NB4 (cell line): ENCODE data around the gene SLC36A2.
"Not testable (repeated sequence)": the region's sequence is repeated elsewhere in the genome, so short reads cannot be mapped to it uniquely, and the experiment has no call there.

Experiments
- DNase-seq: peaks from one replicate; pipeline ENCODE4 v3.0.0; 2010; ENCODE audit warnings: low read depth
- H3K4me3 ChIP-seq: one replicate; pipeline ENCODE4 v1.5.1; 2011; ENCODE audit warnings: mild to moderate bottlenecking, low read depth, low read length, moderate library complexity
- CTCF ChIP-seq: IDR thresholded peaks from one replicate; pipeline ENCODE4 v1.5.1; 2012; ENCODE audit warnings: low read depth, low read length
- MAX ChIP-seq: IDR thresholded peaks from 2 replicates; pipeline ENCODE4 v1.6.1; 2011; ENCODE audit warnings: low read depth, low read length
- MYC ChIP-seq: IDR thresholded peaks from 2 replicates; pipeline ENCODE4 v1.6.1; 2011; ENCODE audit warnings: low read depth, low read length
- POLR2A ChIP-seq: IDR thresholded peaks from 2 replicates; pipeline ENCODE4 v1.6.1; 2011; ENCODE audit warnings: mild to moderate bottlenecking; ENCODE audit not compliant: insufficient read length; ENCODE audit errors: extremely low read depth

The SLC36A2 gene

GRCh38 chr5:151313357-151313756, 34.0 kb downstream of the SLC36A2 start:
- H3K4me3 ChIP-seq: no peak overlapping the region
- no peak for DNase-seq
- no peak for TF ChIP-seq CTCF

GRCh38 chr5:151312756-151313324, 34.5 kb downstream of the SLC36A2 start:
- TF ChIP-seq CTCF (no peak), POLR2A (no peak), MAX (no peak), MYC (no peak)
- H3K4me3 ChIP-seq: no peak overlapping the region
- no peak for DNase-seq

GRCh38 chr5:151310932-151311331, 36.4 kb downstream of the SLC36A2 start:
- no peak for DNase-seq
- H3K4me3 ChIP-seq: no peak overlapping the region
- no peak for TF ChIP-seq MYC
- no peak for TF ChIP-seq POLR2A
- no peak for TF ChIP-seq CTCF
- TF ChIP-seq MAX: no peak

- DNase-seq, H3K4me3 ChIP-seq: not testable (repeated sequence)
Observed at GRCh38 chr5:151309821-151310220, 37.5 kb downstream of the SLC36A2 start.

- not testable (repeated sequence) for H3K4me3 ChIP-seq, DNase-seq
Observed at GRCh38 chr5:151309266-151309665, 38.1 kb downstream of the SLC36A2 start.

- TF ChIP-seq POLR2A: no peak
- no peak for TF ChIP-seq MAX
- H3K4me3 ChIP-seq: no peak within 1 kb of the TSS
- DNase-seq: no peak
Observed at GRCh38 chr5:151303666-151304065, 43.7 kb downstream of the SLC36A2 start, which contains the start of gene SLC36A3. Gene SLC36A3 (minus strand): TSS chr5:151303766. CDS start chr5:151303354, 412 bp downstream.

GRCh38 chr5:151298063-151298855, 49.1 kb downstream of the SLC36A2 start:
- no peak for TF ChIP-seq MYC
- no peak for TF ChIP-seq POLR2A
- TF ChIP-seq CTCF: peak; percentile 24
- no peak overlapping the region for H3K4me3 ChIP-seq
- DNase-seq: peak; percentile 54
